GM11168 (cell line): Measurements from ENCODE around the gene ANK3.

Source experiments
- in situ Hi-C: fragments of 300-500 bp; cut with MboI; formaldehyde crosslinking; loops from one replicate; pipeline ENCODE4 v1.12.0; 2022; ENCODE audit warnings: low sequenced_read_pairs; ENCODE audit not compliant: unreplicated experiment

The ANK3 gene

DNA sequence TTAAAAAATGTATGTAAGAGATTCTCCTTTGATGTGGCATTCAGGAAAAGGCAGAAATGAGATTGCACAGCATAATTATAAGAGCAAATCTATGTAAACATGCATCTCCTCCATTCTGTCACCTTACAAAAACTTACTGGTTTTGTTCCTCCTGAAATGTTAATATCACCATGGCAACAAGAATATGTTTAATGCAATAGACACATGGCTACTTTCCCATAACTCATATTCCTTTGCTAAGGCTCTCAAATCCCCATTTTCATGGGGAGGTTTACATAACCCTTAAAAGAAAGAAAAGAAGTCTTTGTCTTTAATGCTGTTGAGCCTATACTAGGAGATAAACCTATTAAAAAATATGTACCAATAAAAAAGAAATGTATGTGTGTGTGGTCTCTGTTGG lies 136.2 kb downstream of the ANK3 start:
- in situ Hi-C loops = no loop called here

DNA sequence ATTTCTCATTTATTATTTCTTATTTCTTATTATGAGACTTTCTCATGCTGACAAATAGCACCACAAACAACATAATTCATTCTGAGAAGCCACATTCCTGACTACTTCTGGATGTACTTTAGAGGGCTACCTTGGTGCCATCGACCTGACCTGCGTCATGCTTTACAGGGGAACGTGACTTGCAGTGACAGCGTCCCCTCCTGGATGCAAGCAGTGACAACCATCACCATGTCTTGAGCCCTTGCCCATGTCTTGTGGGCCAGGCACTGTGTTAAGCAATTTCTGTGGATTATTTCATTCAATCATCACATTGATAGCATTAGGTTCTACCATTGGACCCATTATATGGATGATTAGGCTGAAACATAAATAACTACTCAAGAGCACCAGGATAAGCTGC lies 137.0 kb downstream of the ANK3 start:
- in situ Hi-C loops = no loop called here

DNA sequence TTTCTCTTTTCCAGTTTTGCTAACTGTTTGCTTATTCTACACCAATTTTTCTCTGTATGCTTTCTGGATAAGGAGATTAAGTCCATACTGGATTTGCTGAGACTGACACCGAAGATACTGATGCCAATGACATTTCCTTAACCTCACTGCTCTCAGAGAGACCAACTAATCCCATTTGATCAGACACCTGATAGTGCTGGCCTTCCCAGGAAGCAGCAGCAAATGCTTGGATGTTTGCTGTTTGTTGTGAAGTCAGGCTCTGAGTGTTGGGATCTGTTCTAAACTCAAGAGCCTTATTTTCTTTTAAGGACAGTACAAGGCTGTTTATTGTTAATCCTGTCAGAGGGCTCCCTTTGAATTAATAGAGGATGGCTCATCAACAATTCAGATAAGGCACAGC lies 143.3 kb downstream of the ANK3 start:
- in situ Hi-C loops = loop anchor here (10.0 kb wide), 1 partner anchor 188 kb away; no protein-coding TSS in a partner anchor

DNA sequence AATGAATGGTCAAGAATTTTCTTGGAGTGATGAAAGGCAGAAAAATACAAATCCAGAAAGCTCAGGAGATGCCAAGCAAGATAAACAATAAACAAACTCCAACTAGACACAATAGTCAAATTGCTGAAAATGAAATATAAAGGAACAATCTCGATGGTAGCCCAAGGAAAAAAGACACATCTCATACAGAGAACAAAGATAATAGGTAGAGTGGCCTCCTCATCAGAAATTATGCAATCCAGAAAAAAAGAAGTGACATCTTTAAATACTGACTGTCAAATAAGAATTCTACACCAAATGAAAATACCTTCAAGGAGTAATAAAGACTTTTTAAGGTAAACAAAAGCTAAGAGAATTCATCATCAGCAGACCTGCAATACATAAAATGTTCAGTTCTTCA lies 150.4 kb downstream of the ANK3 start:
- in situ Hi-C loops = no loop called here

DNA sequence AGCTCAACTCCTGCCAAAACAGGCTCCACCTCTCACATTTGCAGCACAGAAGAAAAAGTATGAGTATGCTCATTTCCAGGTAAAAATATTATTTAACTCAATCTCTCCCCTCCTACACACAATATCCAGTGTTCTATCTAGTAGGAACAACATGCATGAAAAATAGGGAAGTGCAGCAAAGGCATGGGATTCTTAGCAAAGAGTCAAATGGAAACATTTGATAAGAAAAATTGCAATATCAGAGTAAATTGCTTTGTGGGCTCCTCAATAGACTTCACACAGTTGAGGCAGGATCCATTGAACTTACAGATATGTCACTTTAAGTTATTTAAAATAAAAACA lies 150.9 kb downstream of the ANK3 start:
- in situ Hi-C loops = no loop called here

DNA sequence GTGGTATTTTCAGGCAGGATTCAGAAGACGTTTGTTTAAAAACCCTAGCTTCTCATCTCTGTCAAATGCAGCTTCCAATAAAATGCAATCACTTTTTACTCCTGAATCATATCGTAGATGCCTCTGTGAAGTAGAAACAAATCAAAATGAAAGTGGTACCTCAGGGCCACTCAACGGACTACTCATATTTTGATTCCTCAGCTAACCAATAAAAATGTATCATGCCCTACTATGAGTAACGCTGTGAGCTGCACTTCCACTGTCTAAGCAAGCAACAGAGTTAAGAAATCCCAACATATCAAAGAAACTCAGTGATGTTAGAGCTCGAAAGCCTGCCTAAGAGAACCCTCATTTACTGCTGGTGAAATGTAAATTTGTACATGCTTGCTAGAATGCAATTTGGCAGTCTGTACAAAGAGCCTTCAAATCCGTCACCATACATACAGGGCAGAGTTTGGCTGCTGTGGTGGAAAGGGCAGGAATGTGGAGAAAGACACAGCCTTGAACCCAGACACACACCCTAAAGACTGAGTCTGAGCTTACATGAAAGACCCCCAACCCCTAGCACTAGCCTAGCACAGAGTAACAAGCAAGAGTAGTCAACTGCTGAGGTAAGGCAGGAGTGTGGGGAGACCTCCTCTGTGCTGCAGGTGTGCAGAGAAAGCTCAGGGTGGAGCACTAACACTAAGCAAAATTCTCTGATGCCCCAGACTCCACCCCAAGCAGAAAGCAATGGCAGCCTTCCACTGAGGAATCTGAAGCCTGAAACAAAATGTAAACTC lies 151.5 kb downstream of the ANK3 start:
- in situ Hi-C loops = no loop called here

DNA sequence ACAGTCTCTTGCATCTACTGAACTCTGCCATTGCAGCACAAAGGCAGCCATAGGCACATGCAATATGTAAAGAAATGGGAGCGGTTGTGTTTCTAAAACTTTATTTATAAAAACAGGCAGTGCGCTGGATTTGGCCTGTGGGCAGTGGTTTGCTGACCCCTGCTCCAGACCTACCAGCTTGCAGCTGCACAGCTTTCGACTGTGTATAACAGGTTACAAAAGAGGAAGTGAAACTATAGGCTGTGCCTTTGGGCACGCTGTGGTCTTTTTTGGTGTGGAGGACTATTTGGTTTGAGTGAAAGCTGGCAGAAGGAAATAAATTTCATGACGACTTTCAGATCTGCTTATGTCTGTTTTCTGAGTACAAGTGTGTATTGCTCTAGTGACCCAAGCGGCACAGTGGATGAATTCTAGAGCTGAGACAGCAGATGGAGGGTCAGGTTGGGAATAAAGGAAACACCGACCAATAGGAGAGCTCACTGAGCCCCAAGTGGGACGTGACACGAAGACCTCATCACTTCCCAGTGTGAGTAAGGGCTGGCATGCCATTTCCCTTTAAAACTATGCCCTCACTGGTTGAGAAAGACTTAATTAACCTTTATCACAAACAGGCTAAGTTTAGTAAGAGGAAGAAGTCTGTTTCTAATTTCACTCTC lies 152.7 kb downstream of the ANK3 start:
- in situ Hi-C loops = no loop called here

DNA sequence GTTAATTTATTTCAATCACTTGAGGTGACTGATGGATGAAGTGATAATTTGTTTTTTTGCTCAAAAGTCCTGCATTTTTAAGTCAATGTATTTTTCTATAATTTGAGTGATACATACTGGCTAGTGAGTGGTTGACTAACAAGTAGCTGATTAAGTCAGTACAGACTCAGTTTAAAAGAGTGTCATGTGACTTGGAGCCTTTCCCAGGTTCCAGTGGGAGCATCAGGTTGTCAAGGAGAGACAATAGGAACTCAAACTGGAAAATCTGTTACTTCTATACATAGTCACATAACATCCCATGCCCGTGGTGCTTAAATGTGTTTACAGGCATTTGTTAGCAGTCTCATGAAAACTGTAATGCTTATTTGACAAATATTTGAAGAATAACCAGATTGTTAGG lies 154.7 kb downstream of the ANK3 start:
- in situ Hi-C loops = no loop called here

DNA sequence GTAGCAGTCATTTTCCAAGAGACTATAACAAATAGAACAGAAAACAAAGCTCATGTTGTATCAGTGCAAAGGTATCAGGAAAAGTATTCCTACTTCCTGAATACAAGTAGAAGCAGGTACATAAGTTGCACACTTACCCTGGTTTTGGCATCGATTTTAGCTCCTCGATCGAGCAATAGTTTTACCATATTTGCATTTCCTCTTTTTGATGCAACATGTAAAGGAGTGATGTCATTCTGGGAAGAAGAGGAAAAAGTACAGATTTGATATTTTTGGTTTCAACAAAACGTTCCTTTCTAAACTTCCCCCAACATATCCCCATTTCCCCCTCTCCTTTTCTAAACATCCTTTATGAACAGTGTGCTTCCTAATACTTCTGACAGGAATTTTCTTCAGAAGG lies 155.1 kb downstream of the ANK3 start:
- in situ Hi-C loops = no loop called here

DNA sequence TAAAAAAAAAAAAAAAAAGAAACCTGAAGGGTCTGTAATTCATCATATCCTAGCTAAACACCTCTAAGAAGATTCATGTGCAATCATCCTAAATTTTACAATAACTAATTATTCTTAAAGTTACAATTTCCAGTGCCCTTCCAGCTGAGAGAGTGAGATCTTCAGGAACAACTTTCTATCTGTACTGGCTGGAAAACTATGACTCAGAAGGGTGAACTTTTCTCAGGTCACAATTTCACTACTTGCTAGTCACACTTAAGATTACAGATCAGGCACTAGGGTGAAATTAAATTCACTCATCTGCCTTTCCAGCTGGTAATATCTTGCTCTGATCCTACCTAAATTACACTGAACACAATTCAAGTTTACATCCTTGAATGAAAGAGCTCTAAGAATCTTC lies 158.8 kb downstream of the ANK3 start:
- in situ Hi-C loops = no loop called here

DNA sequence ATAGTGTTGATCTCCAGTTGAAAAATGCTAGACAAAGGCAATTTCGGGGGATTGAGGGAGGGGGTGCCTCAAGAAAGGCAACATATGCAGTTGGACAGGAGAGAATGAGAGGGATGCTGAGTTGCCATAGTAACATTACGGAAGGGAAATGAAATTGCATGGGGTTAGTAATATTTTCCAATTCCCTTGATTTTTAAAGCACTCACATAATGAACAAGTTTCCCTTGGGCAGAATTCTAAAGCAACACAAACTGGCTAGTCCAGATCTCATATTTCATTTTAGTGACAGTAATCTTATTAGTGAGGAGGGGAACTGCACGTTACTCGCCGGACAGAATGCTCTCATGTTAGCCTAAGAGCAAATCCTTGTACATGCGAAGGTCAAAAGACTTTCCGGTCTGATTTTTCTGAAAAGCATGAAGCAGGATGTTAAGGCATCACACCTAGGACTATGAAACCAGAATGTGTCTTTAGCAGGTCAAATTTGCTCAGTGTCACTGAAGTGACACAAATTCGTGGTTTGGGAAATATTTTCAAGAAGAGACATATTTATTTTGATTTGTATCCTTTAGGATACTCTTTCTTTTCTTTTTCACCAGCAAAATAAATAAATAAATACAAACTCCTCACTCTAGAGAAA lies 165.5 kb downstream of the ANK3 start:
- in situ Hi-C loops = loop anchor here (25.0 kb wide), 1 partner anchor 587 kb away; no protein-coding TSS in a partner anchor

DNA sequence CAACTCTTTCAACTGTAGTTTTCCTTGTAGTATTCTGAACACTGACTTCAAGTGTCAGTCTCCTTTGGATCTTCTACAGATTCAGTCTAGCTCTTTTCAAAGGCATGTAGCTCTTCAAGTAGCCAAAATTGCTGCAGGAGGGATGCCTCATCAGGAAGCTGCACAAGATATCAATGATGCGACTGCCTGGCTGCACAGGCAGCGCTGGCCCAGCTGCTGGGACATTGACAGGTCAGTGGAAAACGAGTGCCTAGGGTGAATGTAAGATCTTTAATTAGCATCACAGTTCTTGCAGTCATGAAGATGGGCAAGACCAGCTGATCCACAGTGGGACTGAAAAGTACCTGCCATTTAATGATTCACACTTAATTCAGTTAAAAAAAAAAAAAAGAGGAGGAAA lies 167.6 kb downstream of the ANK3 start:
- in situ Hi-C loops = loop anchor here (25.0 kb wide), 1 partner anchor 585 kb away; no protein-coding TSS in a partner anchor

DNA sequence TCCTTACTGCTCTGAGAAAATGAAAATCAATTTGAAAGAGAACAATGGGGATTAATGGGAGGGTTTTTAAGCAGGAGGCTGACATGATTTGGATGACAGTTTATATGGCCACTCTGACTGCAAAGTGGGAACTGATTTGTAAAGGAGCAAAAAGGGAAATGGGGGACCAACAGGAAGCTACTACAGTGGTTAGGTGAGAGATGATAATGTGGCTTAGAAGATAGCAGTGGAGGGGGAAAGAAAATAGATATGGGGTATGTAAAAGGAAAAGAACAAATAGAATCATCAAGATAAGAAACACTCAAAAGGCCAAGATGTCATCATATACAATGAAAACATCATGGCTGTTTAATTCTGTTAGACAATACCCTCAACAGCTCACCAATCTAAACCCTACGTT lies 177.5 kb downstream of the ANK3 start:
- in situ Hi-C loops = loop anchor here (25.0 kb wide), 1 partner anchor 575 kb away; no protein-coding TSS in a partner anchor

DNA sequence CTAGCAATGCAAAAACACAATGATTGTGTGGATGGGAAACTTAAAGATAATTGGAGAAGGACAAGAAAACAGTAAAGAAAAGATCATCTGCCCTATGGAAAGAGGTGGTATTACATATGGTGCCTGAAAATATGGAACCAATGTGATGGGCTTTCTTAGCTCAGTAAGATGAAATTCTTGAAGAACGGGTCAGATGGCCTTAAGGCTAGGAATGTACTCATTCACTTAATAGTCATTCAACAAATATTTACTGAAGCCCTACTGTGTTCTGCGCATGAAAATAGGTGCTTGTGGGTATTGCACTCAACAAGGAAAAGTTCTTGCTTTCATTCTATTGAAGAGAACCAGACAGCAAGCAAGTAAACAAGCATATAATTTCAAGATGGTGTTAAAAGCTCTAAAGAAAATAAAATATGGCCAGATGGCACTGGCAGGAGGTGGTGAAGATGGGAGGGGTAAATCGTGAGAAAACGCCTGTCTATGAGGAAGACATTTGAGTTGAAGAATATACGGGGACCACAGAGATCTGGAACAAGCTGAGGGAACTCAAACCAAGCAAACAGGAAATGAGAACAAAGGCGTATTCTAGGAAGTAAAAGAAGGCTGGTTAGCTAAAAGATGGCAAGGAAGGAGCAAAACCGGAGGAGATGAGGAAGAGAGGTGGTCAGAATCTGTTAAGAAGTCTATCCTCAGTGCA lies 179.7 kb downstream of the ANK3 start:
- in situ Hi-C loops = loop anchor here (10.0 to 25.0 kb wide), 2 partner anchors 115 to 573 kb away; no protein-coding TSS in a partner anchor

DNA sequence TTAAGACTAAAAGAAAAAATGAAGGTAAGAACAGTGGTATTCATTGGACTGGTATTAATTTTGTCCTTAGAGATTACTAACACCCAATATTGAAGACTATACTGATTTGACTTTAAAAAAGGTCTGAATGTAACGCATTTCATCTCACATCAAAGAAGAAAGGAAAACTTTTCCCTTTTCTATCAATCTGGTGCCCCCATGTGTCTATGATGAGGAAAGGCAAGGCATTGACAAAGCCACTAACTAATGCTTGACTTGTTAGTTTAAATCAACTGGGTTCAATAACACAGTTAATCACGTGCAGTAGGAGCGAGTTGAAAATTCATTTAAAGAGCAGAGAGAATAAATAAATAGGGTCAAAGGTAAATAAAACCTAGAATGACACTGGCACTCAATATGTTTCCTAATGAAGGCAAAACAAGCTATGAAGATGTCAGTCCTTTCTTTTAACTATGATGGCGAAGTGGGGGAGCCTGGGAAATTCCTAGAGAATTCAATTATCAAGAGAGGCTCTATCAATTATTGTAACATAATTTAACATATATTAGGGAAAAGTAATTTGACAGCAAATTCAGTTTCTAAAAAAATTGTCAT lies 180.9 kb downstream of the ANK3 start:
- in situ Hi-C loops = loop anchor here (10.0 to 25.0 kb wide), 2 partner anchors 114 to 571 kb away; no protein-coding TSS in a partner anchor

DNA sequence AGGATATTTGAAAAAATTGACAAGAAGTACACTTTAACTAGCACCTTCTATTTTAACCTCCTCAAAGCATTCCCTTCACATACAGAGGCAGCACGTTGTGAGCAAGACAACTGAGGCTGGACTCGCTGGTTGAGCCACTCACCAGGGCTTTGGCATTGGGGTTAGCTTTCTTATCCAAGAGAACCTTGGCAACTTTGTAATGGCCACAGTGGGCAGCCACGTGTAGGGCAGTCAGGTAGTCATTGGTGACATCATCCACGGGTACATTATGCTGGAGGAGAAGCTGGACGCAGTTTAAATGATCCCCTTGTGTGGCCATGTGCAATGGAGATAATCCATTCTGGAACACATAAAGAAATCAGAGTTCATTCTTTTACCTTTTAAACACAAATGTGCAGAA lies 181.8 kb downstream of the ANK3 start:
- in situ Hi-C loops = loop anchor here (10.0 to 25.0 kb wide), 2 partner anchors 113 to 571 kb away; no protein-coding TSS in a partner anchor

DNA sequence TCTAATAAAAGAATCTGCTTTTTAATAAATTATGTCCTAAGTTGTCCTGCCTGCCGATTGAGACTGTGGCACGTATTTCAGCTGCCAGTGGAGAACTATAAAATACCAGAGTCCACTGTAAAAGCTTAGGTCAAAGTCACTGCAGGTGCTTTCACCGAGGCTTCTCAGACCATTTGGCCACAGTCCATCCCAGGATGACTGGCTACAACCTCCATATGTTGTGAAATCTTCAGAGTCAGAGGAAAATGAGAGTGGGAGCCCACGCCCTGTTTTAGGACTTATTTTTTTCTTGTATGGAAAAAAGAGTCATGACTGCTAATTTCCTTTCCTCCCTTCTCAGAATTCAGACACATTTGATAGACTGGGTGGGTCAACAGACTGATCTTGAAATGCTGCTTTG lies 182.9 kb downstream of the ANK3 start:
- in situ Hi-C loops = loop anchor here (10.0 to 25.0 kb wide), 2 partner anchors 112 to 569 kb away; no protein-coding TSS in a partner anchor

DNA sequence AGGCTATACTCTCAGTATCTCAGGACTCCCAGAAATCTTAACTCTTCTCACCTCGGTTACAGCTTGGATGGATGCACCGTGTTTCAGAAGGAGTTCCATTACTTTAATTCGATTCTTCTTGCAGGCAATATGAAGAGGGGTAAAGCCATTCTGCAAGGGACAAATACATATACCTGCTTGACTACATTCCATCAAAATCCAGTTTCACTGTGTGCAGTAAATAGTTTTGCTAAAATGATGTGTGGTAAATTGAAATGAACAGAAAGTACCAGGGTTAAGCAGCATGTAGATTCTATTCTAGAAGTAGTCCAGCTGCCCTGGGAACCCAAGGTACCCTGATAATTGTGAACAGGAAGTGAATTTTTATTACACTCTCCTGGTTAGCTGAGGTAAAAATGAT lies 183.9 kb downstream of the ANK3 start:
- in situ Hi-C loops = loop anchor here (10.0 to 25.0 kb wide), 2 partner anchors 111 to 568 kb away; no protein-coding TSS in a partner anchor

DNA sequence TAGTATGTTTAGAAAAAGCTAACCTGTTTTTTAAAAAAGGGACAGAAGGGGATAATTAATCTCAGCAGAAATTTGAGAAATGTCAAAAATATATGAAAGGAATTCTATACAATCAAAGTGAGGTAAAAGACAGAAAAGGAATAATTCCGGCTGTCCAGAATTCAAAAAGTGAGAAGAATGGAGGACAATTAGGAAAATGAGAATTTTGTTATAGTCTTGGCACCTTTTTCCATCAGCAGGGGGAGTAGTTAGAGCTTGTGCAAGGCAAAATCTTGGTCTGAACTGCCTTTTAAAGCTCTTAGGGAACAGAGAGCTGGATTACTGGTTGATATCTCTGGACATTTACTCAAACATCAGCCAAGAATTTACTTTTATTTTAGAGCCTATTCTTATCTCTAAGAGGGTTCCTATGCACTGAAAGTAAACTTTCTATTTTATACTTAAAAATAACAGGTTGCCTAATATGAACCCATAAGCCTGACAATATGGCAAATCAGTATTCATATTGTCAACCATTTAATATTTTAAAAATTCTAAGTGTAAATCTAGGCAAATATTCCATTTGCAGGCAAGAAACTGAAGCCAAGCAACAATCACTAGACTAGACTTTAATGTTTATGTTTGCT lies 185.6 kb downstream of the ANK3 start:
- in situ Hi-C loops = loop anchor here (10.0 to 25.0 kb wide), 2 partner anchors 109 to 567 kb away; no protein-coding TSS in a partner anchor
